GM12878 (cell line): ENCODE data around the gene MIA2. TPM values are rescaled to one million over a fixed set of nuclear protein-coding genes. Genes with fewer than 3 reads are reported as not detected.

ENCODE experiments used
- ATAC-seq: fragments of 200-7000 bp; cut with Tn5 transposase; 3 replicates; pipeline ENCODE4 v1.9.1; 2020; ENCODE audit warnings: mild to moderate bottlenecking, moderate library complexity
- BruUV-seq: library from RNA; stranded (reverse); fragments of 400-500 nt; replicated peaks from 2 replicates; lab custom pipeline; 2021; lab: Mats Ljungman, UMichigan
- CTCF ChIA-PET: fragments of 300-600 bp; sonication (Branson Sonifier 250); formaldehyde crosslinking; extraction: SDS; loops from one replicate; lab custom pipeline; 2021; ENCODE audit warnings: inconsistent platforms; lab: Yijun Ruan, JAX
- POLR2A ChIA-PET: fragments of 350-600 bp; formaldehyde crosslinking; extraction: SDS; loops from one replicate; lab custom pipeline; 2021; ENCODE audit warnings: inconsistent platforms; lab: Charles Lee
- RAD21 ChIA-PET: fragments of 300-600 bp; sonication (Branson Sonifier 250); formaldehyde crosslinking; loops from one replicate; lab custom pipeline; 2023; ENCODE audit warnings: antibody characterized with exemption; ENCODE audit not compliant: unreplicated experiment; lab: Charles Lee
- SMC1A ChIA-PET: fragments of 300-600 bp; sonication (Branson Sonifier 250); formaldehyde crosslinking; loops from one replicate; lab custom pipeline; 2023; ENCODE audit not compliant: unreplicated experiment, uncharacterized antibody; lab: Charles Lee
- DNase-seq: peaks from one replicate; pipeline ENCODE4 v3.0.0-alpha.2; 2011; ENCODE audit warnings: low read depth, low spot score
- FAIRE-seq: peaks from 3 replicates; lab custom pipeline; 2011; peaks lifted over from hg19 to GRCh38; lab: Jason Lieb, UNC
- H2AFZ ChIP-seq: 2 replicates; pipeline ENCODE4 v1.6.0; 2011; ENCODE audit warnings: low read depth, low read length, control low read depth; ENCODE audit not compliant: control insufficient read depth
- H3K27ac ChIP-seq: 2 replicates; pipeline ENCODE4 v1.5.1; 2011; ENCODE audit warnings: control low read depth; ENCODE audit not compliant: control insufficient read depth, insufficient read depth
- H3K27me3 ChIP-seq, 2 experiments: replicated peaks in 1 of 2; 2 replicates each; pipeline versions ENCODE4 v1.6.0 to v1.6.1; 2011; ENCODE audit warnings: low read length in 1 of 2; ENCODE audit not compliant: control insufficient read depth in 2 of 2, insufficient read depth in 2 of 2
- H3K36me3 ChIP-seq, 2 experiments: 2 replicates each; pipeline ENCODE4 v1.5.1; 2011; ENCODE audit warnings: low read length in 1 of 2; ENCODE audit not compliant: control insufficient read depth in 2 of 2, insufficient read depth in 2 of 2
- H3K4me1 ChIP-seq: 2 replicates; pipeline ENCODE4 v1.6.1; 2011; ENCODE audit warnings: mild to moderate bottlenecking, low read length, moderate library complexity, mixed read lengths; ENCODE audit not compliant: control insufficient read depth, insufficient read depth
- H3K4me2 ChIP-seq: 2 replicates; pipeline ENCODE4 v1.6.0; 2011; ENCODE audit warnings: control low read depth; ENCODE audit not compliant: control insufficient read depth, insufficient read depth
- H3K4me3 ChIP-seq: fragments of 200-600 bp; sonication (generic); 2 replicates; pipeline ENCODE4 v1.5.1; 2016
- H3K79me2 ChIP-seq: 2 replicates; pipeline ENCODE4 v1.6.0; 2011; ENCODE audit warnings: low read length; ENCODE audit not compliant: control insufficient read depth, insufficient read depth
- H3K9ac ChIP-seq: 2 replicates; pipeline ENCODE4 v1.8.0; 2011; ENCODE audit warnings: low read length, control low read depth, mixed read lengths; ENCODE audit not compliant: control insufficient read depth, insufficient read depth
- H3K9me3 ChIP-seq: replicated peaks from 3 replicates; pipeline ENCODE4 v1.5.1; 2011; ENCODE audit warnings: mild to moderate bottlenecking, low read length; ENCODE audit not compliant: control insufficient read depth, insufficient read depth
- H4K20me1 ChIP-seq: 2 replicates; pipeline ENCODE4 v1.6.0; 2011; ENCODE audit not compliant: control insufficient read depth, insufficient read depth
- ASH2L ChIP-seq: fragments of 300-600, 200-600 bp; sonication (generic); IDR thresholded peaks from 2 replicates; pipeline ENCODE4 v1.6.1; 2017; ENCODE audit warnings: low read depth, mild to moderate bottlenecking, borderline replicate concordance
- BHLHE40 ChIP-seq, 2 experiments: fragments of 450-650 bp in 1 of 2; IDR thresholded peaks; 2 replicates each; pipeline ENCODE4 v1.6.1; 2011 to 2017; ENCODE audit warnings: low read depth in 2 of 2, borderline replicate concordance in 1 of 2, improper control_type of control experiment in 1 of 2, low read length in 1 of 2, mild to moderate bottlenecking in 1 of 2
- BRCA1 ChIP-seq: IDR thresholded peaks from 2 replicates; pipeline ENCODE4 v1.6.1; 2011; ENCODE audit warnings: low read depth, low read length, improper control_type of control experiment
- CREB1 ChIP-seq: IDR thresholded peaks from 2 replicates; pipeline ENCODE4 v1.6.1; 2012; ENCODE audit warnings: low read depth, mild to moderate bottlenecking, inconsistent platforms
- EZH2 ChIP-seq: IDR thresholded peaks from 2 replicates; pipeline ENCODE4 v1.6.1; 2012; ENCODE audit warnings: low read depth, mild to moderate bottlenecking, control low read depth, inconsistent platforms, low read length, borderline replicate concordance; ENCODE audit not compliant: control insufficient read depth
- RAD21 ChIP-seq: IDR thresholded peaks from 2 replicates; pipeline ENCODE4 v1.6.1; 2011; ENCODE audit warnings: mild to moderate bottlenecking, low read depth, low read length, moderate library complexity; ENCODE audit not compliant: insufficient read depth
- RBBP5 ChIP-seq: fragments of 200-600 bp; sonication (generic); conservative IDR thresholded peaks from 2 replicates; pipeline ENCODE4 v1.6.1; 2016
- SMC3 ChIP-seq: IDR thresholded peaks from 2 replicates; pipeline ENCODE4 v1.6.1; 2011; ENCODE audit warnings: low read length, improper control_type of control experiment, borderline replicate concordance
- SREBF1 ChIP-seq: IDR thresholded peaks from 2 replicates; pipeline ENCODE4 v1.6.1; 2012; ENCODE audit warnings: mild to moderate bottlenecking, low read length
- ZNF217 ChIP-seq: fragments of 450-650 bp; IDR thresholded peaks from 2 replicates; pipeline ENCODE4 v1.6.1; 2017; ENCODE audit warnings: antibody characterized with exemption, mild to moderate bottlenecking
- WGBS: methylation state at CpG from one replicate; pipeline ENCODE4 v1.1.6; 2016; ENCODE audit warnings: low lambda C conversion rate; ENCODE audit not compliant: insufficient replicate concordance, insufficient coverage; ENCODE audit errors: missing lambda C conversion rate; 5-methylcytosine and 5-hydroxymethylcytosine counted together
- in situ Hi-C: fragments of 300-500 bp; cut with MboI; formaldehyde crosslinking; loops from 9 replicates; pipeline ENCODE4 v1.14.3; 2018; ENCODE audit warnings: mixed read lengths
- intact Hi-C: fragments of 100-400 bp; cut with micrococcal nuclease; formaldehyde crosslinking; loops from one replicate; pipeline ENCODE4 v1.14.2; 2022; ENCODE audit not compliant: unreplicated experiment
- polyA plus RNA-seq, 11 experiments: library from polyadenylated mRNA; depleted of rRNA in 4 of 11; unstranded in 6 of 11; stranded (reverse) in 5 of 11; fragments of >200 nt; fragmentation: Nextera tagmentation in 4 of 11; fragmentation: Illumina TruSeq in 1 of 11; extraction: Ambion mirVana in 4 of 11; extraction: Trizol in 1 of 11; gene quantifications; 1 replicate in 1 of 11; 2 replicates in 10 of 11; pipeline versions ENCODE4 v1.2.1 to v1.2.3, GENCODE V29; 2011 to 2016; ENCODE audit warnings: inconsistent platforms in 2 of 11, missing spikeins in 2 of 11, low read depth in 1 of 11
- total RNA-seq, 4 experiments: library from RNA; depleted of rRNA in 3 of 4; stranded (reverse); fragments of >200 nt in 3 of 4; fragmentation: Illumina TruSeq in 1 of 4; extraction: Trizol in 1 of 4; gene quantifications; 2 replicates each; pipeline versions ENCODE4 v1.2.1 to v1.2.3, GENCODE V29; 2013 to 2021
- TF ChIP-seq, protein P1 (sequence below), 3 experiments: IDR thresholded peaks in 2 of 3; conservative IDR thresholded peaks in 1 of 3; 2 replicates each; pipeline ENCODE4 v1.5.1; 2011; ENCODE audit warnings: low read depth in 3 of 3, low read length in 3 of 3, mild to moderate bottlenecking in 3 of 3, control low read depth in 2 of 3, moderate library complexity in 2 of 3, inconsistent platforms in 1 of 3, mixed read lengths in 1 of 3; ENCODE audit not compliant: control insufficient read depth in 2 of 3, insufficient read depth in 1 of 3; ENCODE audit errors: extremely low read depth in 1 of 3
- TF ChIP-seq, protein P2 (sequence below): IDR thresholded peaks from 2 replicates; pipeline ENCODE4 v1.6.1; 2012; ENCODE audit warnings: mild to moderate bottlenecking, low read depth, low read length
- TF ChIP-seq, protein P3 (sequence below): fragments of 450-650 bp; IDR thresholded peaks from 2 replicates; pipeline ENCODE4 v1.6.1; 2017; ENCODE audit warnings: mild to moderate bottlenecking
- TF ChIP-seq, protein P4 (sequence below): IDR thresholded peaks from 2 replicates; pipeline ENCODE4 v1.6.1; 2012; ENCODE audit warnings: low read length, inconsistent platforms

MIA2 gene
- total and polyA plus RNA-seq, 10 of the 15 experiments (the other 5 are each of a cell fraction or from before 2014, with no cell fraction given) = 6.3 to 36.8 (median 17.1) TPM

DNA sequence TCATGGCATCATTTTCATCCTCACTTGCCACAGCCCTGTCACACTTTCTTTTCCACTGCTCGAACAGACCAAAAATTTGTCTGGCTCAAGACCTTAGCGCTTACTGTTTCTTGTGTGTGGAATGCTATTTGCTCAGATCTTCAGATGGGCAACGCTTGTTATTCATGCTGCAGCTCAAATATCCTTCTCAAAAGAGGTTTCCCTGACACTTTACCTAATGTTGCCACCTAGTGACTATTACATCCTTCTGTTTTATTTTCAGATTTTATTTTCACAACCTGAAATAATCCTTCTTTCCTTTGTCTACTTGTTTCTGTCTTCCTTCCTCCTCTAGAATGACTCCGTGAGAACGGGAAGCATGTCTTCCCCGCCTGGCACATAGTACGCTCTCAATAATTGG is 192.9 kb downstream of the MIA2 start:
- in situ Hi-C loops = loop anchor here (5.0 kb wide), 3 partner anchors 154 to 319 kb away; partner anchors contain the start of gene TRAPPC6B
- peaks cover 80% of the 10 kb centered on the region for H3K79me2 ChIP-seq
- ChIA-PET CTCF (interaction anchor here (0.7 to 8.3 kb wide), 30 partner anchors 9 to 391 kb away, joined by 3 to 100 read pairs (median 5); partner anchors contain the start of genes GEMIN2, SEC23A and TRAPPC6B), SMC1A (interaction anchor here (0.6 to 4.4 kb wide), 28 partner anchors 9 to 411 kb away, joined by 3 to 50 read pairs (median 5); partner anchors contain the start of genes GEMIN2 and TRAPPC6B), POLR2A (interaction anchor here (0.6 to 1.5 kb wide), 7 partner anchors 27 to 257 kb away, joined by 3 to 5 read pairs (median 3); partner anchors contain the start of gene TRAPPC6B), RAD21 (interaction anchor here (0.7 to 7.4 kb wide), 25 partner anchors 7 to 991 kb away, joined by 3 to 70 read pairs (median 4); partner anchors contain the start of genes GEMIN2 and PNN)
- peak overlapping the region; percentile 97 for H3K4me2 ChIP-seq
- H3K4me3 ChIP-seq = peak overlapping the region; percentile 45
- no peaks in the 10 kb centered on the region for H3K36me3 ChIP-seq
- peak; percentile 15 for ATAC-seq
- H3K9ac ChIP-seq = no peak overlapping the region
- 65% methylated on average over 7 of the region's 7 CpGs for WGBS
- H4K20me1 ChIP-seq = no peaks in the 10 kb centered on the region
- intact Hi-C loops = loop anchor here (1.0 kb wide), 1 partner anchor 195 kb away; no protein-coding TSS in a partner anchor
- H2AFZ ChIP-seq = peak overlapping the region; percentile 39; the same call in 1 of the 2 replicates
- BruUV-seq = no TSS peak
- no peaks in the 10 kb centered on the region for H3K9me3 ChIP-seq
- DNase-seq = no peak
- FAIRE-seq = no peak
- no peaks in the 10 kb centered on the region for H3K27me3 ChIP-seq
- peak overlapping the region; percentile 55 for H3K27ac ChIP-seq
- H3K4me1 ChIP-seq = peaks cover 13% of the 10 kb centered on the region
- TF ChIP-seq SREBF1 (no peak), EZH2 (no peak), RAD21 (peak; percentile 65), BRCA1 (no peak), BHLHE40 (IDR thresholded peaks at IDR 0.05; ENCODE audit: borderline replicate concordance in 1 of 2, low read depth in 2 of 2, low read length in 1 of 2) (no peak), CREB1 (no peak), SMC3 (peak; percentile 29; the same call in 1 of the 2 replicates), RBBP5 (no peak), ASH2L (no peak), ZNF217 (no peak)
- TF ChIP-seq, protein P1, sequence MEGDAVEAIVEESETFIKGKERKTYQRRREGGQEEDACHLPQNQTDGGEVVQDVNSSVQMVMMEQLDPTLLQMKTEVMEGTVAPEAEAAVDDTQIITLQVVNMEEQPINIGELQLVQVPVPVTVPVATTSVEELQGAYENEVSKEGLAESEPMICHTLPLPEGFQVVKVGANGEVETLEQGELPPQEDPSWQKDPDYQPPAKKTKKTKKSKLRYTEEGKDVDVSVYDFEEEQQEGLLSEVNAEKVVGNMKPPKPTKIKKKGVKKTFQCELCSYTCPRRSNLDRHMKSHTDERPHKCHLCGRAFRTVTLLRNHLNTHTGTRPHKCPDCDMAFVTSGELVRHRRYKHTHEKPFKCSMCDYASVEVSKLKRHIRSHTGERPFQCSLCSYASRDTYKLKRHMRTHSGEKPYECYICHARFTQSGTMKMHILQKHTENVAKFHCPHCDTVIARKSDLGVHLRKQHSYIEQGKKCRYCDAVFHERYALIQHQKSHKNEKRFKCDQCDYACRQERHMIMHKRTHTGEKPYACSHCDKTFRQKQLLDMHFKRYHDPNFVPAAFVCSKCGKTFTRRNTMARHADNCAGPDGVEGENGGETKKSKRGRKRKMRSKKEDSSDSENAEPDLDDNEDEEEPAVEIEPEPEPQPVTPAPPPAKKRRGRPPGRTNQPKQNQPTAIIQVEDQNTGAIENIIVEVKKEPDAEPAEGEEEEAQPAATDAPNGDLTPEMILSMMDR (IDR thresholded peaks at IDR 0.05 in 2 of 3, conservative IDR thresholded peaks at IDR 0.05 in 1 of 3; ENCODE audit: control insufficient read depth in 2 of 3, extremely low read depth in 1 of 3, insufficient read depth in 1 of 3, low read depth in 3 of 3, low read length in 3 of 3) = peak; percentile 28 to 53 (median 39); a peak in 4 of 6 replicates
- TF ChIP-seq, protein P2, sequence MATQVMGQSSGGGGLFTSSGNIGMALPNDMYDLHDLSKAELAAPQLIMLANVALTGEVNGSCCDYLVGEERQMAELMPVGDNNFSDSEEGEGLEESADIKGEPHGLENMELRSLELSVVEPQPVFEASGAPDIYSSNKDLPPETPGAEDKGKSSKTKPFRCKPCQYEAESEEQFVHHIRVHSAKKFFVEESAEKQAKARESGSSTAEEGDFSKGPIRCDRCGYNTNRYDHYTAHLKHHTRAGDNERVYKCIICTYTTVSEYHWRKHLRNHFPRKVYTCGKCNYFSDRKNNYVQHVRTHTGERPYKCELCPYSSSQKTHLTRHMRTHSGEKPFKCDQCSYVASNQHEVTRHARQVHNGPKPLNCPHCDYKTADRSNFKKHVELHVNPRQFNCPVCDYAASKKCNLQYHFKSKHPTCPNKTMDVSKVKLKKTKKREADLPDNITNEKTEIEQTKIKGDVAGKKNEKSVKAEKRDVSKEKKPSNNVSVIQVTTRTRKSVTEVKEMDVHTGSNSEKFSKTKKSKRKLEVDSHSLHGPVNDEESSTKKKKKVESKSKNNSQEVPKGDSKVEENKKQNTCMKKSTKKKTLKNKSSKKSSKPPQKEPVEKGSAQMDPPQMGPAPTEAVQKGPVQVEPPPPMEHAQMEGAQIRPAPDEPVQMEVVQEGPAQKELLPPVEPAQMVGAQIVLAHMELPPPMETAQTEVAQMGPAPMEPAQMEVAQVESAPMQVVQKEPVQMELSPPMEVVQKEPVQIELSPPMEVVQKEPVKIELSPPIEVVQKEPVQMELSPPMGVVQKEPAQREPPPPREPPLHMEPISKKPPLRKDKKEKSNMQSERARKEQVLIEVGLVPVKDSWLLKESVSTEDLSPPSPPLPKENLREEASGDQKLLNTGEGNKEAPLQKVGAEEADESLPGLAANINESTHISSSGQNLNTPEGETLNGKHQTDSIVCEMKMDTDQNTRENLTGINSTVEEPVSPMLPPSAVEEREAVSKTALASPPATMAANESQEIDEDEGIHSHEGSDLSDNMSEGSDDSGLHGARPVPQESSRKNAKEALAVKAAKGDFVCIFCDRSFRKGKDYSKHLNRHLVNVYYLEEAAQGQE = no peak
- TF ChIP-seq, protein P3, sequence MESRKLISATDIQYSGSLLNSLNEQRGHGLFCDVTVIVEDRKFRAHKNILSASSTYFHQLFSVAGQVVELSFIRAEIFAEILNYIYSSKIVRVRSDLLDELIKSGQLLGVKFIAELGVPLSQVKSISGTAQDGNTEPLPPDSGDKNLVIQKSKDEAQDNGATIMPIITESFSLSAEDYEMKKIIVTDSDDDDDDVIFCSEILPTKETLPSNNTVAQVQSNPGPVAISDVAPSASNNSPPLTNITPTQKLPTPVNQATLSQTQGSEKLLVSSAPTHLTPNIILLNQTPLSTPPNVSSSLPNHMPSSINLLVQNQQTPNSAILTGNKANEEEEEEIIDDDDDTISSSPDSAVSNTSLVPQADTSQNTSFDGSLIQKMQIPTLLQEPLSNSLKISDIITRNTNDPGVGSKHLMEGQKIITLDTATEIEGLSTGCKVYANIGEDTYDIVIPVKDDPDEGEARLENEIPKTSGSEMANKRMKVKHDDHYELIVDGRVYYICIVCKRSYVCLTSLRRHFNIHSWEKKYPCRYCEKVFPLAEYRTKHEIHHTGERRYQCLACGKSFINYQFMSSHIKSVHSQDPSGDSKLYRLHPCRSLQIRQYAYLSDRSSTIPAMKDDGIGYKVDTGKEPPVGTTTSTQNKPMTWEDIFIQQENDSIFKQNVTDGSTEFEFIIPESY = no peak
- TF ChIP-seq, protein P4, sequence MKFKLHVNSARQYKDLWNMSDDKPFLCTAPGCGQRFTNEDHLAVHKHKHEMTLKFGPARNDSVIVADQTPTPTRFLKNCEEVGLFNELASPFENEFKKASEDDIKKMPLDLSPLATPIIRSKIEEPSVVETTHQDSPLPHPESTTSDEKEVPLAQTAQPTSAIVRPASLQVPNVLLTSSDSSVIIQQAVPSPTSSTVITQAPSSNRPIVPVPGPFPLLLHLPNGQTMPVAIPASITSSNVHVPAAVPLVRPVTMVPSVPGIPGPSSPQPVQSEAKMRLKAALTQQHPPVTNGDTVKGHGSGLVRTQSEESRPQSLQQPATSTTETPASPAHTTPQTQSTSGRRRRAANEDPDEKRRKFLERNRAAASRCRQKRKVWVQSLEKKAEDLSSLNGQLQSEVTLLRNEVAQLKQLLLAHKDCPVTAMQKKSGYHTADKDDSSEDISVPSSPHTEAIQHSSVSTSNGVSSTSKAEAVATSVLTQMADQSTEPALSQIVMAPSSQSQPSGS = no peak
